ENCODE results near the gene RNF31.

Gene RNF31

GRCh38 chr14:24189059-24189375, 41.7 kb downstream of the RNF31 start:
- peak overlapping the region; percentile 85 for H3K4me3 ChIP-seq (ENCODE audit: low read length)
- no peak for DNase-seq (ENCODE audit: low read depth)
- no peak for TF ChIP-seq CTCF (IDR thresholded peaks at IDR 0.05; ENCODE audit: insufficient read depth, low read depth, low read length, missing control alignments)

GRCh38 chr14:24189460-24189859, 42.2 kb downstream of the RNF31 start:
- DNase-seq (ENCODE audit: low read depth): no peak
- TF ChIP-seq CTCF (IDR thresholded peaks at IDR 0.05; ENCODE audit: insufficient read depth, low read depth, low read length, missing control alignments): no peak
- H3K4me3 ChIP-seq (ENCODE audit: low read length): no peak overlapping the region

GRCh38 chr14:24190416-24190815, 43.1 kb downstream of the RNF31 start:
- no peak for TF ChIP-seq CTCF (IDR thresholded peaks at IDR 0.05; ENCODE audit: insufficient read depth, low read depth, low read length, missing control alignments)
- DNase-seq (ENCODE audit: low read depth): no peak
- H3K4me3 ChIP-seq (ENCODE audit: low read length): no peak overlapping the region

GRCh38 chr14:24192933-24193332, 45.6 kb downstream of the RNF31 start:
- TF ChIP-seq CTCF (IDR thresholded peaks at IDR 0.05; ENCODE audit: insufficient read depth, low read depth, low read length, missing control alignments): no peak
- no peak for DNase-seq (ENCODE audit: low read depth)
- H3K4me3 ChIP-seq (ENCODE audit: low read length): no peak overlapping the region

GRCh38 chr14:24194186-24194872, 47.0 kb downstream of the RNF31 start:
- DNase-seq (ENCODE audit: low read depth): no peak
- no peak for TF ChIP-seq CTCF (IDR thresholded peaks at IDR 0.05; ENCODE audit: insufficient read depth, low read depth, low read length, missing control alignments)

GRCh38 chr14:24194873-24195185, 47.5 kb downstream of the RNF31 start:
- peak overlapping the region; percentile 92 for H3K4me3 ChIP-seq (ENCODE audit: low read length)
- TF ChIP-seq CTCF (IDR thresholded peaks at IDR 0.05; ENCODE audit: insufficient read depth, low read depth, low read length, missing control alignments): no peak
- no peak for DNase-seq (ENCODE audit: low read depth)

More at GRCh38 chr14:24194186-24194872, 47.0 kb downstream of the RNF31 start:
- H3K4me3 ChIP-seq (ENCODE audit: low read length): peak overlapping the region; percentile 92
